MM.1S (cell line): ENCODE measurements around the gene RAPGEF6.

Source experiments
- DNase-seq: peaks from one replicate; pipeline ENCODE4 v3.0.0-alpha.2; 2015
- H2AFZ ChIP-seq: fragments of 300-600 bp; sonication (generic); 2 replicates; pipeline ENCODE4 v1.6.0; 2016; ENCODE audit warnings: antibody characterized with exemption, low read length
- H3F3A ChIP-seq: fragments of 300-600 bp; sonication (generic); 2 replicates; pipeline ENCODE4 v1.6.1; 2016; ENCODE audit warnings: mild to moderate bottlenecking, antibody characterized with exemption, low read length, moderate library complexity, mixed read lengths; ENCODE audit not compliant: insufficient read depth
- H3K27ac ChIP-seq: fragments of 300-600 bp; sonication (generic); 2 replicates; pipeline ENCODE4 v1.5.1; 2016; ENCODE audit warnings: mild to moderate bottlenecking, low read length
- H3K27me3 ChIP-seq: fragments of 300-600 bp; sonication (generic); replicated peaks from 2 replicates; pipeline ENCODE4 v1.6.0; 2016; ENCODE audit warnings: low read length; ENCODE audit not compliant: insufficient read depth
- H3K36me3 ChIP-seq: fragments of 300-600 bp; sonication (generic); replicated peaks from 2 replicates; pipeline ENCODE4 v1.6.1; 2016; ENCODE audit warnings: mild to moderate bottlenecking, low read length, mixed read lengths; ENCODE audit not compliant: insufficient read depth
- H3K4me1 ChIP-seq: fragments of 300-600 bp; sonication (generic); 2 replicates; pipeline ENCODE4 v1.6.1; 2016; ENCODE audit warnings: low read length, mixed read lengths
- H3K4me2 ChIP-seq: fragments of 300-600 bp; sonication (generic); 2 replicates; pipeline ENCODE4 v1.6.0; 2016; ENCODE audit warnings: low read depth, low read length
- H3K4me3 ChIP-seq: fragments of 300-600 bp; sonication (generic); 2 replicates; pipeline ENCODE4 v1.5.1; 2016; ENCODE audit warnings: low read length, mixed read lengths
- H3K79me2 ChIP-seq: fragments of 300-600 bp; sonication (generic); 2 replicates; pipeline ENCODE4 v1.6.1; 2016; ENCODE audit warnings: mixed run types, low read length, mixed read lengths
- H3K9ac ChIP-seq: fragments of 300-600 bp; sonication (generic); 2 replicates; pipeline ENCODE4 v1.6.1; 2016; ENCODE audit warnings: low read length, mixed read lengths
- H3K9me2 ChIP-seq: fragments of 300-600 bp; sonication (generic); replicated peaks from 2 replicates; pipeline ENCODE4 v1.6.1; 2016; ENCODE audit warnings: mild to moderate bottlenecking, low read length, mixed read lengths; ENCODE audit not compliant: insufficient read depth
- H3K9me3 ChIP-seq: fragments of 300-600 bp; sonication (generic); replicated peaks from 2 replicates; pipeline ENCODE4 v1.6.1; 2016; ENCODE audit warnings: mild to moderate bottlenecking, low read length, mixed read lengths; ENCODE audit not compliant: insufficient read depth
- H4K20me1 ChIP-seq: fragments of 300-600 bp; sonication (generic); 2 replicates; pipeline ENCODE4 v1.6.1; 2016; ENCODE audit warnings: mild to moderate bottlenecking, low read length, moderate library complexity, mixed read lengths; ENCODE audit not compliant: insufficient read depth
- CTCF ChIP-seq: fragments of 300-600 bp; sonication (generic); IDR thresholded peaks from 2 replicates; pipeline ENCODE4 v1.5.1; 2016; ENCODE audit warnings: antibody characterized with exemption, low read length, mixed read lengths
- EZH2 ChIP-seq: fragments of 300-600 bp; sonication (generic); optimal IDR thresholded peaks from 2 replicates; pipeline ENCODE3; 2017; ENCODE audit warnings: low read depth, mild to moderate bottlenecking, antibody characterized with exemption, low read length, mixed read lengths
- EZH2phosphoT487 ChIP-seq: fragments of 300-600 bp; sonication (generic); IDR thresholded peaks from 2 replicates; pipeline ENCODE4 v1.6.1; 2018; ENCODE audit warnings: antibody characterized with exemption, low read length

The RAPGEF6 gene

GRCh38 chr5:131545845-131546244 lies 89.2 kb downstream of the RAPGEF6 start:
- TF ChIP-seq EZH2 (no peak), CTCF (no peak), EZH2phosphoT487 (no peak)
- H3K4me3 ChIP-seq = no peak overlapping the region
- no peaks in the 10 kb centered on the region for H4K20me1 ChIP-seq
- no peak for DNase-seq
- H3K27ac ChIP-seq = no peak overlapping the region
- no peak overlapping the region for H3K4me2 ChIP-seq
- H3K9ac ChIP-seq = no peak overlapping the region
- H3K79me2 ChIP-seq = no peaks in the 10 kb centered on the region
- H3K9me3 ChIP-seq = no peaks in the 10 kb centered on the region
- no peaks in the 10 kb centered on the region for H3K36me3 ChIP-seq
- H2AFZ ChIP-seq = no peak overlapping the region
- H3F3A ChIP-seq = no peaks in the 10 kb centered on the region
- no peaks in the 10 kb centered on the region for H3K9me2 ChIP-seq
- no peaks in the 10 kb centered on the region for H3K4me1 ChIP-seq
- H3K27me3 ChIP-seq = no peaks in the 10 kb centered on the region

- TF ChIP-seq EZH2phosphoT487 (no peak), CTCF (no peak)
- no peak for DNase-seq
- H3K9me3 ChIP-seq = no peaks in the 10 kb centered on the region
- H3K27ac ChIP-seq = no peak overlapping the region
- no peaks in the 10 kb centered on the region for H3K27me3 ChIP-seq
- H3K4me2 ChIP-seq = no peak overlapping the region
- H3K9ac ChIP-seq = no peak overlapping the region
- H3K79me2 ChIP-seq = 0 out of 2 replicates have a peak, but pooled peaks cover 4% of the 10 kb centered on the region
- no peaks in the 10 kb centered on the region for H3F3A ChIP-seq
- H4K20me1 ChIP-seq = no peaks in the 10 kb centered on the region
- no peaks in the 10 kb centered on the region for H3K36me3 ChIP-seq
- H3K4me3 ChIP-seq = no peak overlapping the region
- no peaks in the 10 kb centered on the region for H3K9me2 ChIP-seq
- H3K4me1 ChIP-seq = no peaks in the 10 kb centered on the region
- no peak overlapping the region for H2AFZ ChIP-seq
Observed at GRCh38 chr5:131542723-131543122, 92.3 kb downstream of the RAPGEF6 start.

- DNase-seq = no peak
Observed at GRCh38 chr5:131541762-131542161, 93.3 kb downstream of the RAPGEF6 start.

More at GRCh38 chr5:131541762-131542161, 93.3 kb downstream of the RAPGEF6 start:
- Histone ChIP-seq H3K27me3 (no peaks in the 10 kb centered on the region), H3K79me2 (0 out of 2 replicates have a peak, but pooled peaks cover 4% of the 10 kb centered on the region), H3K4me3 (no peak overlapping the region), H3K9ac (no peak overlapping the region), H3K27ac (no peak overlapping the region), H3K36me3 (no peaks in the 10 kb centered on the region), H2AFZ (no peak overlapping the region), H3K4me2 (no peak overlapping the region), H3K9me2 (no peaks in the 10 kb centered on the region), H3K9me3 (no peaks in the 10 kb centered on the region), H3K4me1 (peaks cover 6% of the 10 kb centered on the region), H4K20me1 (no peaks in the 10 kb centered on the region), H3F3A (0 out of 2 replicates have a peak, but pooled peaks cover 1% of the 10 kb centered on the region)
- TF ChIP-seq EZH2phosphoT487 = no peak
- TF ChIP-seq EZH2 = no peak
- no peak for TF ChIP-seq CTCF
